Activated CD8-positive, alpha-beta memory T cell treated with anti-CD3 and anti-CD28 coated beads, Interleukin-2, amount 10 ng/mL, durations not matched to agents 7 days and 5 days (primary cell): ENCODE results near the gene MED25. TPM values are rescaled to one million over a fixed set of nuclear protein-coding genes. Genes with fewer than 3 reads are reported as not detected.
"Not testable (repeated sequence)": the region's sequence is repeated elsewhere in the genome, so short reads cannot be mapped to it uniquely, and the experiment has no call there.

ENCODE experiments used
- ATAC-seq: fragments of 150-1000 bp; cut with Tn5 transposase; one replicate; pipeline ENCODE4 v1.10.0; 2021; ENCODE audit warnings: moderate library complexity
- CTCF ChIA-PET: fragments of 350-600 bp; sonication (Branson Sonifier 250); formaldehyde crosslinking; loops from one replicate; lab custom pipeline; 2021; ENCODE audit warnings: antibody characterized with exemption; lab: Charles Lee
- DNase-seq: peaks from one replicate; pipeline ENCODE4 v3.0.0-alpha.2; 2020
- H3K27ac Mint-ChIP-seq: one replicate; pipeline ENCODE4 v1.8.0; 2021; ENCODE audit warnings: mild to moderate bottlenecking, mixed read lengths
- H3K27me3 Mint-ChIP-seq: one replicate; pipeline ENCODE4 v1.8.0; 2021; ENCODE audit warnings: mixed read lengths
- H3K36me3 Mint-ChIP-seq: one replicate; pipeline ENCODE4 v1.8.0; 2021; ENCODE audit warnings: mild to moderate bottlenecking, mixed read lengths
- H3K4me1 Mint-ChIP-seq: one replicate; pipeline ENCODE4 v1.8.0; 2021; ENCODE audit warnings: mixed read lengths
- H3K4me3 Mint-ChIP-seq: one replicate; pipeline ENCODE4 v1.8.0; 2021; ENCODE audit warnings: mild to moderate bottlenecking, moderate library complexity, mixed read lengths
- H3K9me3 Mint-ChIP-seq: one replicate; pipeline ENCODE4 v1.8.0; 2022; ENCODE audit warnings: low read depth, mixed read lengths
- total RNA-seq, 2 experiments: library from RNA; stranded (reverse); gene quantifications; one replicate each; pipeline ENCODE4 v1.2.3, GENCODE V29; 2021

The MED25 gene
- total RNA-seq, 2 experiments from 2014 or later: 57.5 to 70.5 TPM

DNA sequence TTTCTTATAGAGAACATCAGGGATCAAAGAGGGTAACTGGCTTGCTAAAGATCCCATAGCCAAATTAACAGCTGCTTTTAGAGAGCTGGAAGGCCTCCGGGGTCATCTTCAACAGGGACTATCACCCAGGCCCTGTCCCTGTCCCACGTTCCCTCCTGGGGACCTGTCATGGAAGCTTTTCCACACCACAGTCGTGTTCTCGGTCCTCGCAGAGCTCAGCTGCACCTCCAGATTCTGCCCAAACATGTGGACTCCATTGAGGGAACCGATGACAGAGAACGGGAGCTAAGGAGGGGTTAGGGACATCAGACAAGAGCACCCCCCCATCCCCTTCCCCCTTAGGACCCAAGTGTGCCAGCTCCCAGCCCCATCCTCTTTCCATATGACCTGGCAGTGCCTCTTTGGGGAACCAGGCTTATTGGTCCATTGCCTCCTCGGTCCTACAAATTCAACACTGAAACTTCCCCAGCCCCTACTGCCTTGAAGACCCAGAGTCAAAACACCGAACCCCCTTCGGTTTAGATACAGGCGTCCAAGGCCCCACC is 5.6 kb upstream of the MED25 start:
- H3K36me3 Mint-ChIP-seq: peaks cover 2% of the 10 kb centered on the region
- H3K9me3 Mint-ChIP-seq: no peaks in the 10 kb centered on the region
- DNase-seq (no peak), ATAC-seq (no peak)
- peak overlapping the region; percentile 82 for H3K4me3 Mint-ChIP-seq
- peaks cover 44% of the 10 kb centered on the region for H3K4me1 Mint-ChIP-seq
- H3K27me3 Mint-ChIP-seq: no peaks in the 10 kb centered on the region
- peak overlapping the region; percentile 93 for H3K27ac Mint-ChIP-seq
- CTCF ChIA-PET: interaction anchor here (1.0 to 2.0 kb wide), 7 partner anchors 36 to 137 kb away, joined by 3 to 6 read pairs (median 5); partner anchors contain the start of genes AKT1S1, PTOV1 and TBC1D17

DNA sequence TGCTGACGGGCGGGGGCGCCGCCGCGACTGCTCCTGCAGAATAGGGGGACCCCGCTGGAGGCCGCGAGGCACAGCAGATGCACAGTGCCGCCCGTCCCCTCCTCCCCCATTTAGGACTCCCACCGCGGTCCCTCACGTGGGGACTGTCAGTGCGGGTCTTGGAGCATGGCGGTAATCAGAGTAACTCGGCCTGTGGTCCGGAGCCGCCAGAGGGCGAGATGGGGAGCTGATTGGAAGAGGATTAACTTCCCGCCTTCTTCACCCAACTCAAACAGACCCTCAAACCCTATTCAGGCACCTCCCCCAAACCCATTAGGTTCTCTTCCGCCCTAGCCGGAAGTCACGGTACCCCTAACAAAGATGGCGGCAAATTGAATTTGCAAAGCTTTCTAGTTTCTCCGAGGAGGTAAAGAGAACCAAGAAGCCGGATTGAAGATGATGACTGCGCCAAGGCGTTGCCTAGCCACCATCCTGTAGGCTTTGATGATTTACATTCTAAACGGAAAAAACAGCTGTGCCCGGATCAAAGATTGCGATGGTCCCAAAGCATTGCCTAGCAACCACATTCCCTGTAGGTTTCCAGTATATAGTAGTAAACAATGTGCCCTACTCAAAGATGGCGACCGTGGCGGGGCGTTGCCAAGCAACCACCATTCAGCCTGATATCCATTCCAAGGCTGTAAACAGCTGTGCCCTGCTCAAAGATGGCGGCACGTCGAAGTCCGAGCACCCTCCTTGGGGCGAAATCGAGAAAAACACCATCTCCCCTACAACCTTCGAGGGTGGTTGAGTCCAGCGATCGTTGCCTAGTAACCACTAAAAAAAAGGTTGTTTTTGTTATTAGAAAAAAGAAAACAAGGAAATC is 4.9 kb upstream of the MED25 start, which contains the start of gene FUZ:
Gene FUZ, minus strand, starts transcription at position 296 of the 865 bp plus-strand sequence. Its CDS starts 186 bp downstream, at position 110.
- ATAC-seq: peak; percentile 71
- Mint-ChIP-seq H3K36me3 (peaks cover 2% of the 10 kb centered on the region), H3K27me3 (no peaks in the 10 kb centered on the region), H3K4me3 (peak within 1 kb of the TSS; percentile 82), H3K9me3 (no peaks in the 10 kb centered on the region), H3K4me1 (peaks cover 37% of the 10 kb centered on the region), H3K27ac (peak within 1 kb of the TSS; percentile 93)
- DNase-seq: peak; percentile 98
- CTCF ChIA-PET: interaction anchor here (0.8 to 2.0 kb wide), 8 partner anchors 36 to 137 kb away, joined by 3 to 6 read pairs (median 4); partner anchors contain the start of genes AKT1S1, PTOV1 and TBC1D17

DNA sequence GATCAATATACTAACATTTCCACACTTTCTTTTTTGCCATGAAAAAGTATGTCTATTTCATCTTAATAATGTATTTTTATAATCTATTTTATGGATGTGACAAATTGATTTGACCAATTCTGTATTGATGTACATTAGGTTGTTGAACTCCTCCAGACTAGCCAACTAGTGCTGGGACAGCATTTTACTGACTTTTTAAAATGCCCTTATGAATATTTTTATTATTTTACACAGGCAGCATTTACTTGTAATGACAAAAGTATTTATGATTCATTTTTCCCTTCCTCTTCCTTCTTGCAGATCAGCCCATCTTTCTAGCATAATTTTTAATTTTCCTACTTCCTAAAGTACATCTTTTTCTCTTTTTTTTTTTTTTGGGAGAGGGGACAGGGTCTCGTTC is 4.1 kb upstream of the MED25 start:
- ATAC-seq: no peak
- Mint-ChIP-seq H3K36me3 (peaks cover 3% of the 10 kb centered on the region), H3K4me3 (peak overlapping the region; percentile 82), H3K27me3 (no peaks in the 10 kb centered on the region), H3K9me3 (no peaks in the 10 kb centered on the region), H3K27ac (peak overlapping the region; percentile 63), H3K4me1 (peaks cover 35% of the 10 kb centered on the region)
- DNase-seq: no peak
- CTCF ChIA-PET: interaction anchor here (1.7 to 2.0 kb wide), 2 partner anchors 35 to 97 kb away, joined by 6 read pairs; no protein-coding TSS in a partner anchor

DNA sequence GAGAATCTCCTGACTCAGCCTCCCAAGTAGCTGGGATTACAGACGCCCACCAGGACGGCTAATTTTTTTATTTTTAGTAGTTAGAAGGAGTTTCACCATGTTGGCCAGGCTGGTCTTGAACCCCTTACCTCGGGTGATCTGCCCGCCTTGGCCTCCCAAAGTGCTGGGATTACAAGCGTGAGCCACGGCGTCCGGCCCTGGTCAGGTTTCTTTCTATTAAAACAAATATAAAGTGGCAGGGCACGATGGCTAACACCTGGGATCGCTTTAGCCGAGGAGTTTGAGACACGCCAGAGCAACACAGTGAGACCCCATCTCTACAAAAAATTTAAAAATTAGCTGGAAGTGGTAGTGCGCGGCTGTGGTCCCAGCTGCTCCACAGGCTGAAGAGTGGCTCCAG is 1.5 kb upstream of the MED25 start:
- Mint-ChIP-seq H3K4me3 (no peak overlapping the region), H3K4me1 (peaks cover 38% of the 10 kb centered on the region), H3K27ac (no peak overlapping the region), H3K27me3 (no peaks in the 10 kb centered on the region), H3K36me3 (peaks cover 4% of the 10 kb centered on the region), H3K9me3 (no peaks in the 10 kb centered on the region)
- no peak for DNase-seq
- ATAC-seq: no peak
- CTCF ChIA-PET: no interaction called here

DNA sequence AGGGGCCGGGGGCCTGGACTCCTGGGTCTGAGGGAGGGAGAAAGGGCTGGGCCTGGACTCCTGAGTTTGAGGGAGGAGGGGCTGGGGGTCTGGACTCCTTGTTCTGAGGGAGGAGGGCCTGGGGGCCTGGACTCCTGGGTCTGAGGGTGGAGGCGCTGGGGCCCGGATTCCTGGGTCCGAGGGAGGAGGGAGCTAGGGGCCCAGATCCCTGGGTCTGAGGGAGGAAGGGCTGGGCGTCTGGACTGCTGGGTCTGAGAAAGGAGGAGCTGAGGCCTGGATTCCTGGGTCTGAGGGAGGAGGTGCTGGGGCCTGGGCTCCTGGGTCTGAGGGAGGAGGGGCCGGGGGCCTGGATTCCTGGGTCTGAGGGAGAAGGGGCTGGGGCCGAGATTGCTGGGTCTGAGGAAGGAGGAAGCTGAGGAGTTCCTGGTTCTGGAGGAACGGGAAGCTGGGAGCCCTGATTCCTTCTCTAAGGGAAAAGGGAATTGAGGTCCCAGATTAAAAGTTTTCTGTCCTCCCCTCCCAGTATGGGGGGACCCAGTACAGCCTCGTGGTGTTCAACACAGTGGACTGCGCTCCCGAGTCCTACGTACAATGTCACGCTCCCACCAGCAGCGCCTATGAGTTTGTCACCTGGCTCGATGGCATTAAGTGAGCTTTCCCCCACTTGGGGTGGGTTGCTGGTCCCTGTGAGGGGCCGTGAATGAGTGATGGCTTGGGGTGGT is 721 bp downstream of the MED25 start:
- Mint-ChIP-seq H3K4me1 (peaks cover 28% of the 10 kb centered on the region), H3K27ac (peak overlapping the region; percentile 99), H3K36me3 (peaks cover 10% of the 10 kb centered on the region), H3K4me3 (peak overlapping the region; percentile 90), H3K9me3 (no peaks in the 10 kb centered on the region), H3K27me3 (no peaks in the 10 kb centered on the region)
- ATAC-seq (no peak), DNase-seq (no peak)
- CTCF ChIA-PET: interaction anchor here (0.8 to 2.9 kb wide), 2 partner anchors 9 to 29 kb away, joined by 3 to 13 read pairs; no protein-coding TSS in a partner anchor

DNA sequence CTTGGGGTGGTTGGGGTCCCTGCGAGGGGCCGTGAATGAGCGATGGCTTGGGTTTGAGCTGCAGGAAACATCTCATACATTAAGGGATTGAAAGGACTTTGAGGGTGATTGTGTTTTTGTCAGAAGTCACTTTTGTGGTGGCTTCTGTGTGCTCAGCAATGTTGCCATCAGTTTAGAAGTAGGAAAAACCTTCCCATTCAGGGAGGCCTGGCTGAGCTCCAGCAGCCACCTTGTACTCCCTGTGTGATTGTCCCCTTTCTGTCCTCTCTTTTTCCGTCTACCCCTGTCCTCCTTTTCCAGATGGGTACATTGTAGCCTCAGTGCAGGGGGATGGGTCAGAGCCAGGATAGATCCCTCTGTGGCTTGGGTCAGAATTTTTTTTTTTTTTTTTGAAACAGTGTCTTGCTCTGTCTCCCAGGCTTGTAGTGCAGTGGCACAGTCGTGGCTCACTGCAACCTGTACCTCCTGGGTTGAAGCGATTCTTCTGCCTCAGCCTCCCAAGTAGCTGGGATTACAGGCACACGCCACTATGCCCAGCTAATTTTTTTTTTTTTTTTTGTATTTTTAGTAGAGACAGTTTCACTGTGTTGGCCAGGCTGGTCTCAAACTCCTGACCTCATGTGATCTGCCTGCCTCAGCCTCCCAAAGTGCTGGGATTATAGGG is 1.5 kb downstream of the MED25 start:
- CTCF ChIA-PET: interaction anchor here (0.8 to 2.9 kb wide), 2 partner anchors 10 to 28 kb away, joined by 3 to 13 read pairs; no protein-coding TSS in a partner anchor
- H3K36me3 Mint-ChIP-seq, H3K27me3 Mint-ChIP-seq, ATAC-seq, DNase-seq, H3K9me3 Mint-ChIP-seq: not testable (repeated sequence)
- peak overlapping the region; percentile 99 for H3K27ac Mint-ChIP-seq
- peaks cover 22% of the 10 kb centered on the region for H3K4me1 Mint-ChIP-seq
- peak overlapping the region; percentile 90 for H3K4me3 Mint-ChIP-seq

DNA sequence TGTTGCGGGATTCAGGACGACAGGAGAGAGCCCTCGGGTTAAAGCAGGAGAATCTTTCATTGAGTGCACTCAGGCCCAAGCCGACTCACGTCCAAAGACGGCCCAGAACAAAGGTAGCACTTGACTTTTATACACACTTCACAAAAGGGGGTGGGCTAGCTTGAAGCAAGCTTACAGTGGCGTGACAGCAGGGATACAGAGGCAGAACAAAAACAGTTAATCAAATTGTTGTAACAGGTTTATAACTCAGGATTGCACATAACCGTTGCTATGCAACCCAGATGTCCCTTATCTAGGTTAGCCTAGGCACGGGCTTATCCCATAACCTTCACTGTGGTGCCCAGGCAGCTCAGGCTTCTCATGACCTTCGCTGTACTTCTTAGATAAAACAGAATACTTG is 2.0 kb downstream of the MED25 start:
- H3K9me3 Mint-ChIP-seq: no peaks in the 10 kb centered on the region
- no peaks in the 10 kb centered on the region for H3K27me3 Mint-ChIP-seq
- H3K4me1 Mint-ChIP-seq: peaks cover 20% of the 10 kb centered on the region
- DNase-seq: no peak
- H3K27ac Mint-ChIP-seq: no peak overlapping the region
- CTCF ChIA-PET: interaction anchor here (2.9 kb wide), 1 partner anchor 28 kb away, joined by 13 read pairs; no protein-coding TSS in a partner anchor
- ATAC-seq: no peak
- H3K4me3 Mint-ChIP-seq: peak overlapping the region; percentile 4
- peaks cover 10% of the 10 kb centered on the region for H3K36me3 Mint-ChIP-seq

DNA sequence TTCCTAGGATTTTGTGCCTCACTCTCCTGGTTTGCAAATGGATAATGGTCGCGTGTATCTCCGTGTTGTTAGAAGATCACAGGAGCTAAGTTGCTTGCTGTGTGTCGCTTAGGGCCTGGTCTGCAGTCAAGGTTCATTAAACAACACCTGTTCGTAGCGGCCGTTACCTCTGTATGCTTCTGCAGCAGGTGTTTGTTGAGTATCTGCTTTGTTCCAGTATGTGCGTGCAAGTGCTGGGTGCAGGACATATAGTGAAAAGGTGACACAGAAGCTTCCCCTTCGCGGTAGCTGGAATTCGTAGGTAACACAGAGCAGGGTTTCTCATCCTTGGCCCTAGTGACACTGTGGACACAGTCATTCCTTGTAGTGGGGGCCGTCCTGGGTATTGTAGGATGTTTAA is 5.4 kb downstream of the MED25 start:
- Mint-ChIP-seq H3K27ac (no peak overlapping the region), H3K27me3 (no peaks in the 10 kb centered on the region), H3K4me1 (peaks cover 14% of the 10 kb centered on the region), H3K4me3 (no peak overlapping the region), H3K9me3 (no peaks in the 10 kb centered on the region), H3K36me3 (peaks cover 8% of the 10 kb centered on the region)
- no peak for ATAC-seq
- CTCF ChIA-PET: no interaction called here
- DNase-seq: no peak

DNA sequence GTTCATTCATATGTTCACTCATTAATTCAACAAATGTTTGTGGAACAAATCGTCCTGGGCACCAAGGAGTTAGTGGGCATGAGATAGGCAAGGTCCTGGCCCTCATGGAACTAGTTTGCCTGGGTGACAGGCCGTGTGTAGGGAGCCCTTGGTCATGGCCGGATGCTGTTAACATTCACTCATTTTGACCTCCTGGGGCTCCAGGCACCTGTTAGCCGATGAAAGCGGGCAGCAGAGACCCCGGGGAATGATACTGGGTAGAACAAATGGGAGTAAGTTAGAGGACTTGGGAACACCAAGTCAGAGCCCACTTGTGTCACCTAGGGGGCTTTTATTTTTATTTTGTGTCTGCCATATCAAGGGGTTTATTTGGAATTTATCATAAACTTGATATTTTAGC is 6.6 kb downstream of the MED25 start:
- Mint-ChIP-seq H3K4me1 (peaks cover 4% of the 10 kb centered on the region), H3K9me3 (no peaks in the 10 kb centered on the region), H3K36me3 (peaks cover 8% of the 10 kb centered on the region), H3K27me3 (no peaks in the 10 kb centered on the region), H3K4me3 (no peak overlapping the region), H3K27ac (no peak overlapping the region)
- CTCF ChIA-PET: no interaction called here
- ATAC-seq (no peak), DNase-seq (no peak)

DNA sequence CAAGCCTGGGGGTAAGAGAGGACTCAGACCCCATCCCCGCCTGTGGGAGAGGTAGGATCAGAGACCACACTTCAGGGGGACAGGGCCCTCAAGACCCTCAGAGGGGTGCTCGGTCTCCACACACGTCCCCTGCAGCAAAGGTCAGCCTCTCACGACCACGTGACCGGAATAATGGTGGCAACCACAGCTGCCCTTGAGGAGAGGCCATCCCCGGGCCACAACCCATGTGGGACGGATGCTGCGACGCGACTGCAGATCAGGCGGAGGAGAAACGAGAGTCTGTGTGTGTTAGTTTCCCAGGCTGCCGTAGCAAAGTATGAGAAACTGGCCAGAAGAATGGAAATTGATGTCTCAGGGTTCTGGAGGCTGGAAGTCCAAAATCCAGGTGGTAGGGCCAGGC is 8.9 kb downstream of the MED25 start:
- DNase-seq (no peak), ATAC-seq (no peak)
- H3K4me3 Mint-ChIP-seq: no peak overlapping the region
- peaks cover 14% of the 10 kb centered on the region for H3K4me1 Mint-ChIP-seq
- no peaks in the 10 kb centered on the region for H3K27me3 Mint-ChIP-seq
- H3K36me3 Mint-ChIP-seq: peaks cover 12% of the 10 kb centered on the region
- H3K27ac Mint-ChIP-seq: no peak overlapping the region
- H3K9me3 Mint-ChIP-seq: no peaks in the 10 kb centered on the region
- CTCF ChIA-PET: no interaction called here

DNA sequence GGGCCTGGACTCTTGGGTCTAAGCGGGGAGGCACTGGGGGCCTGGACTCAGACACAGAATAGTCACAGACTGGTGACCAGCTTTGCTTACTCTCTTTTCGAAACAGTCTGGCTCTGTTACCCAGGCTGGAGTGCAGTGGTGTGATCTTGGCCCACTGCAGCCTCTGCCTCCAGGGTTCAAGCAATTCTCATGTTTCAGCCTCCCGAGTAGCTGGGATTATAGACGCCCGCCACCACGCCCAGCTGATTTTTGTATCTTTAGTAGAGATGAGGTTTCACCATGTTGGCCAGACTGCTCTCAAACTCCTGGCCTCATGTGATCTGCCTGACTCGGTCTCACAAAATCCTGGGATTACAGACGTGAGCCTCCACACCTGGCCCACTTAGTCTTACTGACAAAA is 11.1 kb downstream of the MED25 start:
- peaks cover 15% of the 10 kb centered on the region for H3K36me3 Mint-ChIP-seq
- ATAC-seq: no peak
- no peaks in the 10 kb centered on the region for H3K9me3 Mint-ChIP-seq
- DNase-seq: no peak
- H3K27me3 Mint-ChIP-seq: no peaks in the 10 kb centered on the region
- CTCF ChIA-PET: no interaction called here
- H3K4me3 Mint-ChIP-seq: no peak overlapping the region
- no peak overlapping the region for H3K27ac Mint-ChIP-seq
- H3K4me1 Mint-ChIP-seq: peaks cover 24% of the 10 kb centered on the region

DNA sequence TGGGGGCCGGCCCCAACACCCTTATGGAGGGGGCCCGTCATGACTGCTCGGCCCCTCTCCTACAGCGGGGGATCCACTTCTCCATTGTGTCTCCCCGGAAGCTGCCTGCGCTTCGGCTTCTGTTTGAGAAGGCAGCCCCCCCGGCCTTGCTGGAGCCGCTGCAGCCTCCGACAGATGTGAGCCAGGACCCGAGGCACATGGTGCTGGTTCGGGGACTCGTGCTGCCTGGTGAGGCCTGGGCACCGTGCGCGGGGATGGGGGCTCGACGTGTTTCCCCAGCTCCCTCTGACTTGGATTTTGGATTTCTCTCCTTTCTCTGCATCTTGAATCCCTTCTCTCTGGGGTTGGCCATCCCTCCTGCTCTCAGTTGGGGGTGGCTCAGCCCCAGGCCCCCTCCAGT is 11.6 kb downstream of the MED25 start:
- Mint-ChIP-seq H3K36me3 (peaks cover 16% of the 10 kb centered on the region), H3K9me3 (no peaks in the 10 kb centered on the region), H3K27ac (no peak overlapping the region), H3K4me1 (peaks cover 24% of the 10 kb centered on the region), H3K4me3 (no peak overlapping the region), H3K27me3 (no peaks in the 10 kb centered on the region)
- ATAC-seq (no peak), DNase-seq (no peak)
- CTCF ChIA-PET: no interaction called here

DNA sequence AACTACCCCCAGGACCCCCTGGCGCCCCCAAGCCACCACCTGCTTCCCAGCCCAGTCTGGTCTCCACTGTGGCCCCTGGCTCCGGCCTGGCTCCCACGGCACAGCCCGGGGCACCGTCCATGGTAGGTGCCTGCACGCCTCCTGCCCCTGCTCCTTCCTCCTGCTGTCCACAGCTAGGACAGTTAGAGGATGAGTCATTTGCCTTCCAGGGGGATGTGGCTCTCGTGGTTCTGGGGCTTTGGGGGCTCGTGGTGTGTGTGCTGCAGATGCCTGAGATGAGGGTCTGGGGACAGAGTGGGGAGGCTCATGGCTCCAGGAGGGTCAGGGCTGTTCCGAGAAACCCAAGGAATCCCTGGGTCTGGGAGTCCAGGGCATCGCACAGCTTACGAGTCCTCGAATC is 12.7 kb downstream of the MED25 start:
- Mint-ChIP-seq H3K4me1 (peaks cover 24% of the 10 kb centered on the region), H3K9me3 (no peaks in the 10 kb centered on the region), H3K36me3 (peaks cover 21% of the 10 kb centered on the region), H3K27ac (no peak overlapping the region), H3K27me3 (no peaks in the 10 kb centered on the region), H3K4me3 (no peak overlapping the region)
- no peak for ATAC-seq
- CTCF ChIA-PET: no interaction called here
- DNase-seq: no peak
